ENCODE data around the gene DAP.

DNA sequence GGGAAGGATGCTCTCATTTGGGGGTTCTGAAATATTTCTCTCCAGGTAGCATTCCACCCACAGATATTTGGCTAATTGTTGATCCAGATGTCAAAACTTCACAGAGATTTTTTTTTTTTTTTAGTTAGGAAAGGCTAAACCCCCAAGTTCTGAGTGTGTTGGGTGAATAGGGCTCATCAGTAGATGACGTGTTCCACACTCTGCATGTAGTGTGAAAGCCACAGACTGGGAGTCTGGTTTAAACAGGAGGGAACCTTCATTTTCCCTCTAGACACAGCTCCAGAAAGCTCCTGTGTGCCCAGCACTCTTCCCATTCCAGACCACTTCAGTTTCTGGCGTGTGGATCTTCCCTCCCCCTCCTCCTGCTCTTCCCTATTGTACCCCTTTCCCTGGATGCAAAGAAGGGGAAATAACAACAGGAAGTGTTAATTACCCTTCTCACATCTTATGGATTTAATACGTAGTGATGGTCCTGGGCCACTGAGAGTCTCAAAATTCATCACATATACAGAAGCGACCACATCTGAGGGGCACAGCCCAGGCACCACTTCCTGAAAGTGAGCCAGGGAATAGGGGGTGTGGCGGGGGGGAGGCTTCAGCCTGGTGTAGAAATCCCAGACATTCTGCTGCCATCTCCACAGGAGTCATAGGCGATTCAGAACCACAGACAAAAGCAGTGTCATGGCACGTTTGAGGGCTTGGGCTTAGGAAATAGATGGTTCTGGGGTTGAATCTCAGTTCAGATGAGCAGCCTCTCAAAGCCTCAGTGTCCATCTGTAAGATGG lies 65.1 kb downstream of the DAP start:
- TF ChIP-seq CTCF (IDR thresholded peaks at IDR 0.05) (no peak), POLR2A (IDR thresholded peaks at IDR 0.05) (no peak)

Data from transverse colon (tissue), 3 donors.